Forelimb muscle (tissue), 1 donor: Measurements from ENCODE around the gene GPD1L. TPM values are rescaled to one million over a fixed set of nuclear protein-coding genes. Genes with fewer than 3 reads are reported as not detected.
"Not testable (repeated sequence)": the region's sequence is repeated elsewhere in the genome, so short reads cannot be mapped to it uniquely, and the experiment has no call there.

ENCODE experiments used
- DNase-seq: peaks from one replicate; pipeline ENCODE4 v3.0.0-alpha.2; 2013; ENCODE audit warnings: low read depth
- polyA plus RNA-seq: library from polyadenylated mRNA; unstranded; fragments of 120-200 nt; gene quantifications from one replicate; pipeline ENCODE4 v1.2.1, GENCODE V29; 2013; ENCODE audit not compliant: insufficient read length

Gene GPD1L
- 43.4 TPM for polyA plus RNA-seq

- peak; percentile 73 for DNase-seq
Observed at GRCh38 chr3:32106132-32106928, at the start of gene GPD1L. TSS of gene GPD1L (plus strand) at chr3:32106620. CDS start at chr3:32106712, 92 bp downstream.

DNA sequence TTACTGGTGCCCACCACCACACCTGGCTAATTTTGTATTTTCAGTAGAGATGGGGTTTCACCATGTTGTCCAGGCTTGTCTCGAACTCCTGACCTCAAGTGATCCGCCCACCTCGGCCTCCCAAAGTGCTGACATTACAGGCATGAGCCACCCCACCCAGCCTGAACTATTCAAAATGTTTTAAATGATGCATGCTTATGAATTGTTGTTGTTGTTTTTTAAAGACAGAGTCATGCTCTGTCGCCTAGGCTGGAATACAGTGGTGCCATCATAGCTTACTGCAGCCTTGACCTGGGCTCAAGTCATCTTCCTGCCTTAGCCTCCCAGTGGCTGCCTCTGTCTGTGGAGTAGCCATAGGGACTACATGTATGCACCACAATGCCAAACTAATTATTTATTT lies 48.0 kb upstream of the GPD1L start:
- DNase-seq = not testable (repeated sequence)

- no peak for DNase-seq
Observed at GRCh38 chr3:32062950-32063582, 43.4 kb upstream of the GPD1L start.

DNA sequence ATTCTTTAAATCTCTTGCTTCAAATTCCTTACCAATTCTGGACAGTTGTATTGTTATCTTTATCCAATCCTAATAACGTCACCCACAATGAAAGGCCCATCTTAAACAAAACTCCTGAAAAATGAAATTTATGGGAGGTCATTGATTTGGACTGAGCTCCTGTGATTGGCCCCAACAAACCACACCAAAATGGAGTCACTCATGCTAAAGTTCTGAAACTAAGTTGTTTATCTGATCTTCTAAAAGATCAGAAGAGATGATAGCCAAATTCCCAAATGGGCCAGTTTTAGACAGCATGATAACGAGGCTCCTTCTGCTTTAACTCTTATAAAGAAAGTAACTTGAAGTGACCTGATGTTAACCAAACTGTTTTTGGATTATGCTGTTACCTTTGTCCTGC lies 39.7 kb upstream of the GPD1L start:
- no peak for DNase-seq

DNA sequence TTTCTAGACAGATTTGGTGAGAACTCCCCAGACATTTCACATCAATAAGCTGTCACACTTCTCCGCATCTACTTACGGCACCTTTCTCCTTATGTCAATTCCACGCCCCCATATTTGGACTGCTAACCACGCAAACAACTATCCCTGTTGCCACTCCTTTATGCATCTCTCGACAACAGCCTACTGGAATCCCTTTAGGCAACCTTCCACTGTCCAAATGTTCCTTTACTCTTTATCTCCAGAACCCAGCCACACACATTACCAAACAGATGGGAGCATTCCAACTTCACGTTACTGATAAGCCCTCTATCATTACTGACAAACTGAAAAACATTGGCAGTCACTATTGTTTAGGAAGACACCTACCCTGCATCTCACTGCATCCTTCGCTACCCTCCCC lies 32.2 kb upstream of the GPD1L start:
- DNase-seq = not testable (repeated sequence)

GRCh38 chr3:32076566-32076965 lies 29.9 kb upstream of the GPD1L start:
- no peak for DNase-seq

GRCh38 chr3:32077260-32078084 lies 28.9 kb upstream of the GPD1L start:
- DNase-seq = no peak

DNA sequence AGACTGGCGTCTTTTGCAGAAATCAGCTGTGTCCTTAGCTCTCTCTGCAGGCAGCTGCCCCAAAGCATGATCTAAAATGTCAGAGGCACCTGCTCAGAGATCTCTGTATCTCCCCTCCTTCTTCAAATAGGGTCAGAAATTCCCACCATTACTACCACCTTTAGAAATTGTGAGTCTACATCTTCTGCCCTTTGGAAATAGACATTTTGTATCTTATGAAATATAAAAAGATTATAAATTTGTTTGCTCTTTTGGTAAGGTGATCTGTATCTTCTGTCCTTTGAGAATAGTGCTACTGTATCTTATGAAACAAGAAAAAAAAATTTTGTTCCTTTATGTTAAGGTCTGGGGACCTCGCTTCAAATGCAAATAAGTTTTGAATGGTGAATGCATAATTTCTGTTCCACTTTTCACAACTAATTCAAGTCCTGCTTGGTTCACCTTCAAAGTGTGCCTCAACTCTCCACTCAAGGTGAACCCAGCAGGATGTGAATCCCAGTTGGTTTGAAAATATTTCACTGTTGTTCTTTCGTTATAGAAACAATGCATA lies 28.3 kb upstream of the GPD1L start:
- DNase-seq = no peak

DNA sequence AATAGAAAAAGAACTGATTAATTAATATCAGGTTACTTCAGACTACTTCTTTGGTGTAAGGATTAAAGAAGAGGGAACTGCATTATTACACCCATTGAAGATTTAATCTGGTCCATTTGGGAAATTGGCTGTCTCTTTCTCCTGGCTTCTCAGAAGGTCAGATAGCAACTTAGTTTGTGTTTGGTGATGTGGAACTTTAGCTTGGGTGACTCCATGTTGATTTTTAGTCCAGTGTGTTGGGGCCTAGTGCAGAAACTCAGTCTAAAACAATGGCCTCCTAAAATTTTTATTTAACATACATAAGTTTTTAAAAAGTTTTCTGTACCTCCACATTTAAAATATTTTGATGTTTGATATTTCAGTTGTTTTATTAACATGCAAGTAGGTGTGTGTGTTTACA lies 27.6 kb upstream of the GPD1L start:
- DNase-seq = no peak

DNA sequence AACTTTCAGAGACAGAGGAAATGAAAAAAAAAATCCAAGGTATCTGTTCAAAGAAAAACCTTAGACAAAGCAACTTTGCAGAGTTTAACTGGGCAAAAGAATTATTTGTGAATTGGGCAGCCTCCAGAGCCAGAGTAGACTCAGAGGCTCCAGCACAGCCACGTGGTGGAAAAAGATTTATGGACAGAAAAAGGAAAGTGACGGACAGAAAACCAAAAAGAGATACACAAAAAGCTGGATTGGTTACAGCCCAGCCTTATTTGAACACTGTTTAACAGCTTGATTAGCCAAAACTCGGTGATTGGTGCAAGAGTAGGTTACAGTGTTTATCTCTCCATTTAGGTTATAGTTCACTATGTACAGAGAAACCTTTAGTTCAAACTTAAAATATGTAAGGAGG lies 23.7 kb upstream of the GPD1L start:
- DNase-seq = no peak

GRCh38 chr3:32083702-32084270 lies 22.6 kb upstream of the GPD1L start:
- no peak for DNase-seq

- DNase-seq = no peak
Observed at GRCh38 chr3:32084870-32085269, 21.6 kb upstream of the GPD1L start.

DNA sequence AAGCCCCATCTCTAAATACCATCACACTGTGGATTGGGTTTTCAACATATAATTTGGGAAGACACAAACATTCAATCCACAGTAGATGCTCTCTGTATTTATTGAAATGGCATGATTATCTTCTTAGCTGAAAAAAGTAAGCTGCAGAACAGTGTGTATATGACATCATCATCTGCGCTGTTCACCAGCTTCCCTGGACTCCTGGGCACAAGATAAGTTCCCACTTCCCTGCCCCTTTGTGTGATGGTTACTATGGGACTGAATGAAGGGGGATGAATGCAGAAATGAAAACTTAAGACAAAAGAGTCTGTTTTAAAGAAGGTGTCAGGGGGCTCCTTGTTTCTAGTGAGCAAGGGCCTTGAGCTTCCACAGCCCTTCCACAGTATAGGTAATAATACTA lies 20.0 kb upstream of the GPD1L start:
- no peak for DNase-seq

DNA sequence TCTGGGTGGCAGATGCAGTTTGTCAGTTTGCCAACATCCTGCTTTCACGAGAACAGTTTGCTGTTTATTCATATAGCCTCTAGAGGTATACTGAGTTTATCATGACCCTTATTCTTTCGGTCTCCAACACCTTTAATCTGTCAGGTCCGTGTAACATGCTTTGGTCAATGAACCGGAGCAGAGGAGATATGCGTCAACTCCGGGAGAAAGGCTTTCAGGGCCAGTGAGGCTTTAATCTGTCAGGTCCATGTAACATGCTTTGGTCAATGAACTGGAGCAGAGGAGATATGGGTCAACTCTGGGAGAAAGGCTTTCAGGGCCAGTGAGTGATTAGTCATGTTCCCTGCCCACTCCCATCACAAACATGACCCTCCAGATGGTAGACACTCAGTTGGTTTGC lies 16.9 kb upstream of the GPD1L start:
- no peak for DNase-seq

- DNase-seq = no peak
Observed at GRCh38 chr3:32093204-32093603, 13.2 kb upstream of the GPD1L start.

- DNase-seq = no peak
Observed at GRCh38 chr3:32095431-32095830, 11.0 kb upstream of the GPD1L start.

- no peak for DNase-seq
Observed at GRCh38 chr3:32097768-32098167, 8.7 kb upstream of the GPD1L start.

DNA sequence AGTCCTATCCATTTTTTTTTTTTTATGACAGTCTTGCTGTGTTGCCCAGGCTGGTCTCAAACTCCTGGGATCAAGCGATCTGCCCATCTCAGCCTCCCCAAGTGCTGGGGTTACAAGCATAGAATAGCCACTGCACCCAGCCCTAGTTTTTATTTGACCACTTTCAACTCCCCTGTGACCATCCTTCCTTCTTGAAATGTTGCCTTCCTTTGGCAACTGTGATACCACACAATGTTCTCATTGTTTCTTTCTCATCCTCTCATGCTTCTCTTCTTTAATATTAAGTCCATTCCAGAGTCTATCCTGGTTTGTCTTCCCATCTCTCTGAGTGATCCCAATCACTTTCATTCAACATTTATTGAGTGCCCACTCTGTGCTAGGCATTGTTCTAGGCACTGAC lies 7.9 kb upstream of the GPD1L start:
- DNase-seq = no peak

GRCh38 chr3:32100465-32100864 lies 6.0 kb upstream of the GPD1L start:
- no peak for DNase-seq

DNA sequence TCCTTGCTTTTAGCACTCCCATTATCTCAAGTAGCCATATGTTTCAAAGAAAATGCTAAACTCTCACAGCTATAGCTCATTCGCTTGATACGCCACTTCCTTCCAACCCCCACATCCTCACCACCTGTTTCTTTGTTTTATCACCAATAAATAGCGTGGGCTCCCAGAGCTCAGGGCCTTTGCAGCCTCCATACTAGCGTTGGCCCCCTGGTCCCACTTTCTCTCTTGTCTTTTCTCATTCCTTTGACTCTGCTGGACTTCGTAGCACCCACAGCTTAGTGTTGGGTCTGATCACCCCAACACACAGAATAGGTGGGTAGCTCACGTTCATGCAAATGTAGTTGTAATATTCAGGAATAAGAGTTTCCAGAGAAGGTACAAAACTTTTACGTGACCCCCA lies 4.1 kb upstream of the GPD1L start:
- no peak for DNase-seq

- DNase-seq = no peak
Observed at GRCh38 chr3:32104492-32104891, 1.9 kb upstream of the GPD1L start.
